CD4-positive, alpha-beta T cell treated with Interleukin-15 for 4 hours (primary cell): Measurements from ENCODE around the gene FGR.

ENCODE experiments used
- DNase-seq: peaks from one replicate; pipeline ENCODE4 v3.0.0-alpha.2; 2020; ENCODE audit warnings: low spot score

FGR gene

GRCh38 chr1:27615346-27616192, 19.4 kb downstream of the FGR start:
- DNase-seq: no peak

GRCh38 chr1:27614625-27615344, 20.2 kb downstream of the FGR start:
- DNase-seq: no peak

GRCh38 chr1:27614043-27614624, 20.9 kb downstream of the FGR start:
- DNase-seq: no peak

- DNase-seq: no peak
Measured at GRCh38 chr1:27612718-27613117, 22.3 kb downstream of the FGR start.

- DNase-seq: no peak
Measured at GRCh38 chr1:27611450-27611849, 23.5 kb downstream of the FGR start.

GRCh38 chr1:27609618-27610240, 25.3 kb downstream of the FGR start:
- DNase-seq: peak; percentile 50

- DNase-seq: no peak
Measured at GRCh38 chr1:27609210-27609555, 25.8 kb downstream of the FGR start.

GRCh38 chr1:27607239-27607804, 27.7 kb downstream of the FGR start:
- no peak for DNase-seq

GRCh38 chr1:27606708-27607238, 28.2 kb downstream of the FGR start:
- DNase-seq: no peak

GRCh38 chr1:27605796-27606707, 28.9 kb downstream of the FGR start:
- peak; percentile 63 for DNase-seq

GRCh38 chr1:27605300-27605766, 29.7 kb downstream of the FGR start:
- DNase-seq: no peak

GRCh38 chr1:27604579-27605299, 30.2 kb downstream of the FGR start:
- no peak for DNase-seq

GRCh38 chr1:27603681-27604578, 31.1 kb downstream of the FGR start, which contains the start of gene AHDC1:
AHDC1 (minus strand) TSS chr1:27604144; CDS start chr1:27552115, 52,029 bp downstream.
- DNase-seq: peak; percentile 89

GRCh38 chr1:27603309-27603680, 31.7 kb downstream of the FGR start:
- DNase-seq: no peak

GRCh38 chr1:27602462-27603308, 32.3 kb downstream of the FGR start:
- no peak for DNase-seq

GRCh38 chr1:27601771-27602461, 33.1 kb downstream of the FGR start:
- no peak for DNase-seq

GRCh38 chr1:27601321-27601770, 33.6 kb downstream of the FGR start:
- DNase-seq: no peak
